Nephron progenitor cell (in vitro differentiated cells): ENCODE data around the gene KLK3.

Experiments
- DNase-seq: peaks from one replicate; pipeline ENCODE4 v3.0.0; 2021
- H3K27ac Mint-ChIP-seq: 2 replicates; pipeline ENCODE4 v1.8.0; 2021; ENCODE audit warnings: mild to moderate bottlenecking, moderate library complexity, mixed read lengths
- H3K27me3 Mint-ChIP-seq: 2 replicates; pipeline ENCODE4 v1.8.0; 2021; ENCODE audit warnings: mild to moderate bottlenecking, low read depth, mixed read lengths; ENCODE audit not compliant: poor library complexity
- H3K36me3 Mint-ChIP-seq: 2 replicates; pipeline ENCODE4 v1.8.0; 2021; ENCODE audit warnings: low read depth, mixed read lengths
- H3K4me1 Mint-ChIP-seq: 2 replicates; pipeline ENCODE4 v1.8.0; 2021; ENCODE audit warnings: mixed read lengths
- H3K4me3 Mint-ChIP-seq: 2 replicates; pipeline ENCODE4 v1.8.0; 2021; ENCODE audit warnings: mild to moderate bottlenecking, moderate library complexity, mixed read lengths
- H3K9me3 Mint-ChIP-seq: 2 replicates; pipeline ENCODE4 v1.8.0; 2021; ENCODE audit warnings: mild to moderate bottlenecking, moderate library complexity, mixed read lengths
- TF ChIP-seq, protein P1 (sequence below): fragments of 200-600 bp; sonication (generic); IDR thresholded peaks from 2 replicates; pipeline ENCODE4 v1.5.0; 2021; ENCODE audit warnings: antibody characterized with exemption

KLK3 gene

DNA sequence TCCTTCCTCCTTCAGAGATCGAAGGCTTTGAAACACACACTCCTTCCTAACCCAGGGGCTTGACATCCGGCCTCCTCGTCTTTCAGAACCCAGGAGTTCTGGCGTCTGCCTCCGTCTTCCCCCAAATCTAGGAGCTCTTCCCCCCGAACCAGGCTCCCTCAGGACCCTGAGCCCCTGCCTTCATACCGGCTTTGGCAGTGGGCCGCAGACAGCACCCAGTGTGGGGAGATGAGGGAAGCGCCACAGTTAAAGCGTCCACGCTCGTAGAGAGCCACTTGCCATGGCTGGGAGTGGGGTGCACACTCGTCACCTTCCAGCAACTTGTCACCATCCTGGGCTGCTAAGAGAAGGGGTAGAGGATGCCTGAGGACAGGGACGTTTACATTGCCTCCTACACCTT lies 27.2 kb upstream of the KLK3 start:
- H3K27me3 Mint-ChIP-seq = peaks cover 71% of the 10 kb centered on the region
- no peak for DNase-seq
- TF ChIP-seq, protein P1, sequence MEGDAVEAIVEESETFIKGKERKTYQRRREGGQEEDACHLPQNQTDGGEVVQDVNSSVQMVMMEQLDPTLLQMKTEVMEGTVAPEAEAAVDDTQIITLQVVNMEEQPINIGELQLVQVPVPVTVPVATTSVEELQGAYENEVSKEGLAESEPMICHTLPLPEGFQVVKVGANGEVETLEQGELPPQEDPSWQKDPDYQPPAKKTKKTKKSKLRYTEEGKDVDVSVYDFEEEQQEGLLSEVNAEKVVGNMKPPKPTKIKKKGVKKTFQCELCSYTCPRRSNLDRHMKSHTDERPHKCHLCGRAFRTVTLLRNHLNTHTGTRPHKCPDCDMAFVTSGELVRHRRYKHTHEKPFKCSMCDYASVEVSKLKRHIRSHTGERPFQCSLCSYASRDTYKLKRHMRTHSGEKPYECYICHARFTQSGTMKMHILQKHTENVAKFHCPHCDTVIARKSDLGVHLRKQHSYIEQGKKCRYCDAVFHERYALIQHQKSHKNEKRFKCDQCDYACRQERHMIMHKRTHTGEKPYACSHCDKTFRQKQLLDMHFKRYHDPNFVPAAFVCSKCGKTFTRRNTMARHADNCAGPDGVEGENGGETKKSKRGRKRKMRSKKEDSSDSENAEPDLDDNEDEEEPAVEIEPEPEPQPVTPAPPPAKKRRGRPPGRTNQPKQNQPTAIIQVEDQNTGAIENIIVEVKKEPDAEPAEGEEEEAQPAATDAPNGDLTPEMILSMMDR = no peak
- no peaks in the 10 kb centered on the region for H3K36me3 Mint-ChIP-seq
- H3K4me3 Mint-ChIP-seq = no peak overlapping the region
- no peak overlapping the region for H3K27ac Mint-ChIP-seq
- H3K4me1 Mint-ChIP-seq = no peaks in the 10 kb centered on the region
- peaks cover 6% of the 10 kb centered on the region for H3K9me3 Mint-ChIP-seq

DNA sequence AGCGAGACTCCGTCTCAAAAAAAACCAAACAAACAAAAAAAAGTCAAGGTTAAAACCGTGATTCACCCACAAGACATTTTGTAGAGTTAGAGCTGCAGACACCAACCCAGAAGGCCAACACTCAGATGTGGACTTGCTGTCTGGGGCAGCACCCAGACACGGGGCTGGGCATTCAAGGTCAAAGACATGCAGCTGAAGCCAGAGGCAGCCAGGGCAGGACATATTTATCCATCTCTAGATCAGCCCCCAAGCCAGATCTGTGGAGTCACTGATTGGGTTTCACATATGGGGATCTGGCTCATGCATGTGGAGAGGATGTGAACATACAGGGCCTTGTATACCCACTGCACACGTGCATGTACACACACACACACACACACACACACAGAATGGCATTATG lies 24.9 kb upstream of the KLK3 start:
- H3K4me3 Mint-ChIP-seq = no peak overlapping the region
- no peak overlapping the region for H3K27ac Mint-ChIP-seq
- no peak for DNase-seq
- peaks cover 69% of the 10 kb centered on the region for H3K27me3 Mint-ChIP-seq
- TF ChIP-seq, protein P1 = no peak
- no peaks in the 10 kb centered on the region for H3K4me1 Mint-ChIP-seq
- peaks cover 4% of the 10 kb centered on the region for H3K9me3 Mint-ChIP-seq
- no peaks in the 10 kb centered on the region for H3K36me3 Mint-ChIP-seq

- H3K27me3 Mint-ChIP-seq = peaks cover 70% of the 10 kb centered on the region
- H3K27ac Mint-ChIP-seq = no peak overlapping the region
- no peak overlapping the region for H3K4me3 Mint-ChIP-seq
- H3K36me3 Mint-ChIP-seq = no peaks in the 10 kb centered on the region
- TF ChIP-seq, protein P1 = no peak
- peaks cover 4% of the 10 kb centered on the region for H3K9me3 Mint-ChIP-seq
- DNase-seq = no peak
- H3K4me1 Mint-ChIP-seq = no peaks in the 10 kb centered on the region
Measured at GRCh38 chr19:50830266-50831025, 24.3 kb upstream of the KLK3 start.

DNA sequence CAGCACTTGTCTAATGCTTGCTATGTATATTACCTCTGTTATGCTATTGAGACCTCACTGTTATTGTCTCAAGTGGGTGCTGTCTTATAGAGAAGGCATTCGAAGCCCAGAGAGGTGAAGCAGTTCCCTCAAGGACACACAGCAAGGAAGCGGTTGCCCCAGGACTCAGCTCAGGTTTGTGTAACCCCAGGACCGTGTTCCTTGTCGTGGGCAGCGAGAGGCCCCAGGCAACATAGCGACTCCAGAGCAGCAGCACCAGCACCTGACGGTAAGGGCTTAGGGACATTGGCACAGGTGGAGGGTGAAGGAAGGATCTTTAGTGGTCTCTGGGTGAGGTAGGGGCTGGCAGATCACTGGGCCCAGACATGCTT lies 23.7 kb upstream of the KLK3 start:
- Mint-ChIP-seq H3K4me1 (peaks cover under 1% of the 10 kb centered on the region), H3K36me3 (no peaks in the 10 kb centered on the region), H3K27ac (no peak overlapping the region), H3K9me3 (peaks cover 4% of the 10 kb centered on the region), H3K27me3 (peaks cover 71% of the 10 kb centered on the region), H3K4me3 (no peak overlapping the region)
- TF ChIP-seq, protein P1 = no peak
- DNase-seq = no peak

DNA sequence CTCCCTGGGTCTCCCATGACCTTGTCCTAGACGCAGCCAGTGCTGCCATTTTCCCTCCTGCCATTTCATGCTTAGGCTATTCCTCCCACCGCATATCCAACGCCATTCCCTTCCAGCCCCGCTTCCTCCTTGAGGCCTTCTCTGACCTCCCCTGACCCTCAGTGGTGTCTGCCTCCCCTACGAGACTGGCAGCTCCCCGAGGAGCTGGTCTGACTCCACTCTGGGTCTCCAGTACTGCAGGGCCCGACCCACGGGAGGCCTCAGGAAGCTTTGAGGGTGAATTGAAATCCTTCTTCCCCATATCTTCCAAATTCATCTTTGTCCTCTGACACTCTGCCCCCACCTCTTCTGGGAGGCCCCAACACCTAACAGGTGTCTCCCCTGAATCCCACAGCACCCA lies 22.0 kb upstream of the KLK3 start:
- H3K4me3 Mint-ChIP-seq = no peak overlapping the region
- DNase-seq = no peak
- peaks cover 76% of the 10 kb centered on the region for H3K27me3 Mint-ChIP-seq
- no peaks in the 10 kb centered on the region for H3K36me3 Mint-ChIP-seq
- TF ChIP-seq, protein P1 = no peak
- H3K4me1 Mint-ChIP-seq = peaks cover 12% of the 10 kb centered on the region
- no peak overlapping the region for H3K27ac Mint-ChIP-seq
- H3K9me3 Mint-ChIP-seq = no peaks in the 10 kb centered on the region
